K562 (cell line): ENCODE measurements around the gene MRPL52. TPM values are rescaled to one million over a fixed set of nuclear protein-coding genes. Genes with fewer than 3 reads are reported as not detected.

Experiments used
- ATAC-seq: fragments of 200-7000 bp; cut with Tn5 transposase; 3 replicates; pipeline ENCODE4 v1.9.1; 2020; ENCODE audit warnings: moderate library complexity
- BruUV-seq: library from RNA; stranded (reverse); fragments of 400-500 nt; replicated peaks from 2 replicates; lab custom pipeline; 2021; lab: Mats Ljungman, UMichigan
- CTCF ChIA-PET: fragments of 300-600 bp; formaldehyde crosslinking; extraction: SDS; loops from one replicate; lab custom pipeline; 2021; ENCODE audit warnings: low intra/inter-chr PET ratio; lab: Yijun Ruan, JAX
- POLR2A ChIA-PET: fragments of 300-600, 350-650 bp; sonication (Branson Sonifier 250); formaldehyde crosslinking; extraction: SDS; loops from one replicate; lab custom pipeline; 2021; ENCODE audit warnings: antibody characterized with exemption, inconsistent platforms; lab: Yijun Ruan, JAX
- DNase-seq, 4 experiments: peaks; one replicate each; pipeline versions ENCODE4 v3.0.0 to v3.0.0-alpha.2; 2011 to 2018; ENCODE audit warnings: low spot score in 3 of 4, mixed read lengths in 3 of 4; ENCODE audit errors: extremely low read depth in 1 of 4
- FAIRE-seq: peaks from 2 replicates; lab custom pipeline; 2011; peaks lifted over from hg19 to GRCh38; lab: Jason Lieb, UNC
- H2AFZ ChIP-seq: 2 replicates; pipeline ENCODE4 v1.6.0; 2011; ENCODE audit warnings: low read depth, low read length, control low read depth, inconsistent platforms
- H3K27ac ChIP-seq: fragments of 200-600 bp; 3 replicates; pipeline ENCODE4 v1.8.0; 2011; ENCODE audit warnings: low read depth, mild to moderate bottlenecking, control low read depth, inconsistent platforms, low read length, moderate library complexity, mixed read lengths; ENCODE audit errors: extremely low read depth
- H3K27me3 ChIP-seq, 2 experiments: fragments of 300-600 bp in 1 of 2; 2 replicates in 1 of 2; 3 replicates in 1 of 2; pipeline versions ENCODE4 v1.6.0 to v1.8.0; 2011; ENCODE audit warnings: inconsistent platforms in 2 of 2, low read length in 2 of 2, mild to moderate bottlenecking in 1 of 2, mixed read lengths in 1 of 2, moderate library complexity in 1 of 2; ENCODE audit not compliant: control insufficient read depth in 2 of 2, insufficient read depth in 2 of 2
- H3K36me3 ChIP-seq: fragments of 300-600 bp; 3 replicates; pipeline ENCODE4 v1.8.0; 2011; ENCODE audit warnings: mild to moderate bottlenecking, low read length, inconsistent platforms; ENCODE audit not compliant: control insufficient read depth, insufficient read depth
- H3K4me1 ChIP-seq, 2 experiments: fragments of 200-600 bp in 1 of 2; replicated peaks in 1 of 2; 2 replicates in 1 of 2; 3 replicates in 1 of 2; pipeline versions ENCODE4 v1.5.1 to v1.8.0; 2011; ENCODE audit warnings: inconsistent platforms in 2 of 2, low read length in 2 of 2, mild to moderate bottlenecking in 1 of 2, mixed read lengths in 1 of 2, moderate library complexity in 1 of 2; ENCODE audit not compliant: control insufficient read depth in 2 of 2, insufficient read depth in 2 of 2
- H3K4me2 ChIP-seq: 2 replicates; pipeline ENCODE4 v1.6.1; 2011; ENCODE audit warnings: low read length, control low read depth, inconsistent platforms, mixed read lengths; ENCODE audit not compliant: insufficient read depth
- H3K4me3 ChIP-seq: fragments of 200-600 bp; sonication (generic), shearing (Covaris generic); 2 replicates; pipeline ENCODE4 v1.5.1; 2016; ENCODE audit warnings: control low read depth, inconsistent platforms
- H3K79me2 ChIP-seq: fragments of 200-600 bp; 3 replicates; pipeline ENCODE4 v1.8.0; 2011; ENCODE audit warnings: low read length, inconsistent platforms; ENCODE audit not compliant: control insufficient read depth, insufficient read depth
- H3K9ac ChIP-seq, 2 experiments: 2 replicates each; pipeline versions ENCODE4 v1.6.0 to v1.6.1; 2011; ENCODE audit warnings: low read depth in 2 of 2, low read length in 2 of 2, control low read depth in 1 of 2, inconsistent platforms in 1 of 2, mild to moderate bottlenecking in 1 of 2, mixed read lengths in 1 of 2; ENCODE audit not compliant: insufficient read depth in 1 of 2
- H3K9me1 ChIP-seq: one replicate; pipeline ENCODE4 v1.6.0; 2011; ENCODE audit warnings: inconsistent platforms, mild to moderate bottlenecking, low read length, moderate library complexity; ENCODE audit not compliant: control insufficient read depth, insufficient read depth
- H3K9me3 ChIP-seq: replicated peaks from 2 replicates; pipeline ENCODE4 v1.5.1; 2011; ENCODE audit warnings: low read depth, low read length, inconsistent platforms; ENCODE audit not compliant: control insufficient read depth, insufficient read depth
- H4K20me1 ChIP-seq: replicated peaks from 2 replicates; pipeline ENCODE4 v1.6.1; 2011; ENCODE audit warnings: low read length, inconsistent platforms, mixed read lengths; ENCODE audit not compliant: control insufficient read depth, insufficient read depth
- HCFC1 ChIP-seq: IDR thresholded peaks from 2 replicates; pipeline ENCODE4 v1.6.1; 2012; ENCODE audit warnings: low read depth, low read length, improper control_type of control experiment
- KAT2B ChIP-seq: IDR thresholded peaks from one replicate; pipeline ENCODE4 v1.6.1; 2012; ENCODE audit warnings: low read depth, mild to moderate bottlenecking, control low read depth, inconsistent platforms, low read length, moderate library complexity
- NONO ChIP-seq, 2 experiments: fragments of 200-400 bp in 1 of 2; fragments of 450-650 bp in 1 of 2; formaldehyde crosslinking in 1 of 2; IDR thresholded peaks; 2 replicates each; pipeline ENCODE4 v1.6.1; 2017; ENCODE audit warnings: low read depth in 2 of 2, mild to moderate bottlenecking in 2 of 2, moderate library complexity in 2 of 2, low read length in 1 of 2
- TCF7L2 ChIP-seq: fragments of 150-350 bp; IDR thresholded peaks from 2 replicates; pipeline ENCODE4 v1.6.1; 2016; ENCODE audit warnings: low read depth, mild to moderate bottlenecking, low read length, moderate library complexity
- YBX1 ChIP-seq: fragments of 450-650 bp; IDR thresholded peaks from 2 replicates; pipeline ENCODE4 v1.7.1; 2016; ENCODE audit warnings: mild to moderate bottlenecking
- ZZZ3 ChIP-seq: fragments of 450-650 bp; IDR thresholded peaks from 2 replicates; pipeline ENCODE4 v1.6.1; 2016; ENCODE audit warnings: antibody characterized with exemption, mild to moderate bottlenecking, moderate library complexity
- WGBS: fragments of 100-300 bp; shearing (Covaris generic); methylation state at CpG from one replicate; pipeline ENCODE4 v1.1.6; 2016; ENCODE audit warnings: low coverage, mixed read lengths; ENCODE audit not compliant: insufficient coverage; ENCODE audit errors: missing lambda C conversion rate; 5-methylcytosine and 5-hydroxymethylcytosine counted together
- in situ Hi-C: fragments of 300-500 bp; cut with MboI; formaldehyde crosslinking; loops from 4 replicates; pipeline ENCODE4 v1.15.0; 2018; ENCODE audit warnings: inconsistent platforms, mixed read lengths
- intact Hi-C: fragments of 100-400 bp; cut with micrococcal nuclease; formaldehyde crosslinking; loops from 2 replicates; pipeline ENCODE4 v1.14.2; 2022
- polyA plus RNA-seq, 8 experiments: library from polyadenylated mRNA; depleted of rRNA in 4 of 8; stranded (reverse) in 5 of 8; unstranded in 3 of 8; fragments of >200 nt; fragmentation: Nextera tagmentation in 2 of 8; fragmentation: Illumina TruSeq in 1 of 8; extraction: Ambion mirVana in 2 of 8; extraction: Trizol in 1 of 8; gene quantifications; 2 replicates each; pipeline versions ENCODE4 v1.2.1 to v1.2.3, GENCODE V29; 2011 to 2014; ENCODE audit warnings: inconsistent platforms in 1 of 8, missing spikeins in 1 of 8
- total RNA-seq, 7 experiments: library from RNA; depleted of rRNA in 6 of 7; stranded (reverse); fragments of >200 nt in 6 of 7; fragmentation: Illumina TruSeq in 2 of 7; extraction: Trizol in 2 of 7; gene quantifications; 2 replicates each; pipeline versions ENCODE4 v1.2.1 to v1.2.3, GENCODE V29; 2011 to 2021; ENCODE audit warnings: low replicate concordance in 1 of 7
- TF ChIP-seq, protein P1 (sequence below): fragments of 450-650 bp; IDR thresholded peaks from 2 replicates; pipeline ENCODE4 v1.6.1; 2017; ENCODE audit warnings: mild to moderate bottlenecking, moderate library complexity
- TF ChIP-seq, protein P2 (sequence below): sonication (generic); formaldehyde crosslinking; IDR thresholded peaks from 2 replicates; pipeline ENCODE4 v1.8.0; 2022; ENCODE audit warnings: missing genetic modification reagents, mild to moderate bottlenecking, moderate library complexity, borderline replicate concordance
- TF ChIP-seq, protein P3 (sequence below): sonication (generic); formaldehyde crosslinking; IDR thresholded peaks from 2 replicates; pipeline ENCODE4 v1.8.1; 2022; ENCODE audit warnings: missing genetic modification reagents

Gene MRPL52
- total and polyA plus RNA-seq, 9 of the 15 experiments (the other 6 are each of a cell fraction or from before 2014, with no cell fraction given) = 56.5 to 213 (median 168) TPM

DNA sequence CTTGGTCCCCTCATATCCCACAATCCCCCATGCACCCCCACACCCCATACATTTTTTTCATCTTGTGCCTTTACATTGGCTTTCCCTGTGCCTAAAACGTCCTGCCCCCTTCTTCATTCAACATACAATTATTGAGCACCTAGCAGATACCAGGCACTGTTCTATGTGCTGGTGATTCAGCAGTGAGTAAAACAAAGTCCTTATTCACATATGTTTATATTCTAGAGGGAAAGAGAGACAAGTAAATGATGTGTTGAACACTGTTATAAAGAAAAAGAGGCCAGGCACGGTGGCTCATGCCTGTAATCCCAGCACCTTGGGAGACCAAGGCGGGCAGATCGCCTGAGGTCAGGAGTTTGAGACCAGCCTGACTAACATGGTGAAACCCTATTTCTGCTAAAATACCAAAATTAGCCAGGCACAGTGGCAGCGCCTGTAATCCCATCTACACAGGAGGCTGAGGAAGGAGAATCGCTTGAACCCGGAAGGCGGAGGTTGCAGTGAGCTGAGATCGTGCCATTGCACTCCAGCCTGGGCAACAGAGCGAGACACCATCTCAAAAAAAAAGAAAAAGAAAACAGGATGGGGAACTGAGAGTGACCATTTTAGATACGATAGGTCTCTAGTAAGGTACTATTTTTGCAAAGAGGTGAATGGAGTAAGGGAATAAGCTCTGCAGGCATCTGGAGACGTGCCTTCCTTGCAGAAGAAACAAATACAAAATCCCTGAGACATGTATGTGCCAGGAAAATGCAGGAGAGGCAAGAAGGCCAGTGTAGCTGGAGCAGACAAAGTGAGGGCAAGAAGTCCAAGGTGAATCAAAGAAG, 26.6 kb upstream of the MRPL52 start (continued):
- TF ChIP-seq, protein P1, sequence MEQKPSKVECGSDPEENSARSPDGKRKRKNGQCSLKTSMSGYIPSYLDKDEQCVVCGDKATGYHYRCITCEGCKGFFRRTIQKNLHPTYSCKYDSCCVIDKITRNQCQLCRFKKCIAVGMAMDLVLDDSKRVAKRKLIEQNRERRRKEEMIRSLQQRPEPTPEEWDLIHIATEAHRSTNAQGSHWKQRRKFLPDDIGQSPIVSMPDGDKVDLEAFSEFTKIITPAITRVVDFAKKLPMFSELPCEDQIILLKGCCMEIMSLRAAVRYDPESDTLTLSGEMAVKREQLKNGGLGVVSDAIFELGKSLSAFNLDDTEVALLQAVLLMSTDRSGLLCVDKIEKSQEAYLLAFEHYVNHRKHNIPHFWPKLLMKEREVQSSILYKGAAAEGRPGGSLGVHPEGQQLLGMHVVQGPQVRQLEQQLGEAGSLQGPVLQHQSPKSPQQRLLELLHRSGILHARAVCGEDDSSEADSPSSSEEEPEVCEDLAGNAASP = no peak
- TF ChIP-seq YBX1 = no peak
- TF ChIP-seq ZZZ3 = no peak
- TF ChIP-seq, protein P2, sequence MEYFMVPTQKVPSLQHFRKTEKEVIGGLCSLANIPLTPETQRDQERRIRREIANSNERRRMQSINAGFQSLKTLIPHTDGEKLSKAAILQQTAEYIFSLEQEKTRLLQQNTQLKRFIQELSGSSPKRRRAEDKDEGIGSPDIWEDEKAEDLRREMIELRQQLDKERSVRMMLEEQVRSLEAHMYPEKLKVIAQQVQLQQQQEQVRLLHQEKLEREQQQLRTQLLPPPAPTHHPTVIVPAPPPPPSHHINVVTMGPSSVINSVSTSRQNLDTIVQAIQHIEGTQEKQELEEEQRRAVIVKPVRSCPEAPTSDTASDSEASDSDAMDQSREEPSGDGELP (CRISPR knock-in tag) = no peak
- no peak for TF ChIP-seq NONO (IDR thresholded peaks at IDR 0.05; ENCODE audit: low read depth in 2 of 2, low read length in 1 of 2)
- TF ChIP-seq HCFC1 = no peak
- TF ChIP-seq TCF7L2 = no peak

DNA sequence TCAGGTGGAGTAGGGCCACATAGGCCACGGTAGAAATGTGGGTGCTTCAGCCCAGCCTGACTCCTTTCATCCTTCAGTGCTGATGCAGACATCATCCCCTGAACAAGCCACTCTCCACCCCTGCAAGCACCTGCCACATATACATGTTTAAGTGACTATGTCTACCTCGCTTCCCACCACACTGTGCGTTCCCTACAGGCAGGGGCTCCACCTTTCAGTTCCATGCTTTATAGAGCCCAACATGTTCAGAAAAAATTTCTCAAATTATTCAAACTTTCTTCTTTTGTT, 26.1 kb upstream of the MRPL52 start:
- Histone ChIP-seq H4K20me1 (no peaks in the 10 kb centered on the region), H3K9ac (no peak overlapping the region), H3K9me1 (no peaks in the 10 kb centered on the region), H3K79me2 (no peaks in the 10 kb centered on the region), H3K9me3 (no peaks in the 10 kb centered on the region), H3K4me2 (no peak overlapping the region), H2AFZ (no peak overlapping the region), H3K4me1 (no peaks in the 10 kb centered on the region; a peak in 1 of 5 replicates), H3K36me3 (no peaks in the 10 kb centered on the region), H3K27ac (no peak overlapping the region), H3K27me3 (peaks cover 0 to 9% of the 10 kb centered on the region in 2 experiments; a peak in 2 of 5 replicates), H3K4me3 (no peak overlapping the region)
- CTCF ChIA-PET = no interaction called here
- peak; percentile 26; the same call in 1 of the 3 replicates for ATAC-seq
- TF ChIP-seq KAT2B = no peak
- TF ChIP-seq, protein P3, sequence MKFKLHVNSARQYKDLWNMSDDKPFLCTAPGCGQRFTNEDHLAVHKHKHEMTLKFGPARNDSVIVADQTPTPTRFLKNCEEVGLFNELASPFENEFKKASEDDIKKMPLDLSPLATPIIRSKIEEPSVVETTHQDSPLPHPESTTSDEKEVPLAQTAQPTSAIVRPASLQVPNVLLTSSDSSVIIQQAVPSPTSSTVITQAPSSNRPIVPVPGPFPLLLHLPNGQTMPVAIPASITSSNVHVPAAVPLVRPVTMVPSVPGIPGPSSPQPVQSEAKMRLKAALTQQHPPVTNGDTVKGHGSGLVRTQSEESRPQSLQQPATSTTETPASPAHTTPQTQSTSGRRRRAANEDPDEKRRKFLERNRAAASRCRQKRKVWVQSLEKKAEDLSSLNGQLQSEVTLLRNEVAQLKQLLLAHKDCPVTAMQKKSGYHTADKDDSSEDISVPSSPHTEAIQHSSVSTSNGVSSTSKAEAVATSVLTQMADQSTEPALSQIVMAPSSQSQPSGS (CRISPR knock-in tag) = no peak
- POLR2A ChIA-PET = interaction anchor here (1.5 kb wide), 1 partner anchor 14 kb away, joined by 3 read pairs; no protein-coding TSS in a partner anchor
- no peak for FAIRE-seq
- no TSS peak for BruUV-seq
- intact Hi-C loops (no loop called here), in situ Hi-C loops (no loop called here)
- WGBS = 15% methylated on average over 3 of the region's 3 CpGs
- DNase-seq = no peak
